ENCODE results near the gene TMEM201. TPM values are rescaled to one million over a fixed set of nuclear protein-coding genes. Genes with fewer than 3 reads are reported as not detected.
"Not testable (repeated sequence)": the region's sequence is repeated elsewhere in the genome, so short reads cannot be mapped to it uniquely, and the experiment has no call there.

TMEM201 gene
- total and polyA plus RNA-seq, 9 of the 15 experiments (the other 6 are each of a cell fraction or from before 2014, with no cell fraction given): 0.42 to 51.3 (median 7.4) TPM

DNA sequence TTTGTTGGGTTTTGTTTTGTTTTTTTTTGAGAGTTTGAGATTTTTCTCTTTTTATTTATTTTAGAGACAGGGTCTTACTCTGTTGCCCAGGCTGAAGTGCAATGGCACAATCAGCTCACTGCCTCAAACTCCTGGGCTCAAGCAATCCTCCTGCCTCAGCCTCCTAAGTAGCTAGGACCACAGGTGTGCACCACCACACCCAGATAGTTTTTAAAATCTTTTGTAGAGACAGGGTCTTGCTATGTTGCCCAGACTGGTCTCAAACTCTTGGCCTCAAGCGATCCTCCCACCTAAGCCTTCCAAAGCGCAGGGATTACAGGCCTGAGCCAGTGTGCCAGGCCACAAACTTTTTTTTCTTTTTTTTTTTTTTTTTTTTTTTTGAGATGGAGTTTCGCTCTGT is 36.3 kb downstream of the TMEM201 start:
- TF ChIP-seq ZNF121 (CRISPR knock-in tag; conservative IDR thresholded peaks at IDR 0.05) (peak; percentile 88), BCOR (IDR thresholded peaks at IDR 0.05) (peak; percentile 28; the same call in 1 of the 2 replicates)
- H3K79me2 ChIP-seq (ENCODE audit: control insufficient read depth, insufficient read depth, low read length); ATAC-seq; BruUV-seq (replicated peaks); H3K4me3 ChIP-seq; H3K9ac ChIP-seq (ENCODE audit: insufficient read depth in 1 of 2, low read depth in 2 of 2, low read length in 2 of 2); H3K27ac ChIP-seq (ENCODE audit: extremely low read depth, low read depth, low read length); H3K9me1 ChIP-seq (ENCODE audit: control insufficient read depth, insufficient read depth, low read length); H3K36me3 ChIP-seq (ENCODE audit: control insufficient read depth, insufficient read depth, low read length); H4K20me1 ChIP-seq (replicated peaks; ENCODE audit: control insufficient read depth, insufficient read depth, low read length); H2AFZ ChIP-seq (ENCODE audit: low read depth, low read length); DNase-seq (ENCODE audit: extremely low read depth in 1 of 4, low spot score in 3 of 4); FAIRE-seq; H3K4me2 ChIP-seq (ENCODE audit: insufficient read depth, low read length); H3K9me3 ChIP-seq (replicated peaks; ENCODE audit: control insufficient read depth, insufficient read depth, low read depth, low read length); CTCF ChIA-PET (ENCODE audit: low intra/inter-chr PET ratio): not testable (repeated sequence)
- WGBS (ENCODE audit: insufficient coverage, low coverage, missing lambda C conversion rate): 50% methylated on average over 2 of the region's 3 CpGs
- intact Hi-C loops (cut with micrococcal nuclease) (loop anchor here (5.0 kb wide), 1 partner anchor 62 kb away; no protein-coding TSS in a partner anchor), in situ Hi-C loops (cut with MboI) (loop anchor here (5.0 kb wide), 1 partner anchor 242 kb away; no protein-coding TSS in a partner anchor)
- H3K27me3 ChIP-seq (ENCODE audit: control insufficient read depth in 2 of 2, insufficient read depth in 2 of 2, low read length in 2 of 2): peaks cover under 1 to 15% of the 10 kb centered on the region in 2 experiments; a peak in 4 of 5 replicates
- peaks cover 16 to 36% of the 10 kb centered on the region in 2 experiments; a peak in 4 of 5 replicates for H3K4me1 ChIP-seq (replicated peaks in 1 of 2; ENCODE audit: control insufficient read depth in 2 of 2, insufficient read depth in 2 of 2, low read length in 2 of 2)
- POLR2A ChIA-PET: interaction anchor here (1.1 kb wide), 1 partner anchor 20 kb away, joined by 3 read pairs; no protein-coding TSS in a partner anchor

DNA sequence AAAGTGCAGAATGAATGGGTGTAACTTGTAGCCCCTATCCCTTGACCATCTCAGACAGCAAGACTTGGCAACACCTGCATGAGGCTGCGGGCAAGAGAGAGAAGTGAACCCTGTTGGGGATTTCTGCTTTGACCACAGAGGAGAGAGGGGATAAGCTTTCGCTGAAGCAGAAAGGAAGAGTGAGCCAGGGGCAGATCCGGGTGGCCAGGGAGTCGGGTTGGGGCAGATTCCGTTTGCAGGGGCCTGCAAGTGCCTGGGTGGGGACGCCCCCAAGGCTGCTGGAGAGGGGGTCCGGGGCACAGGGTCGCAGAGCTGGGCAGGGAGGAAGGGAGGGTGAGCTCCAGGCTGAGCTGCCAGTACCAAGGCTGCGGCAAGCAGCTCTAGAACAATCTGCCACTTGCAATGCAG is 37.5 kb downstream of the TMEM201 start:
- Histone ChIP-seq H3K27me3 (ENCODE audit: control insufficient read depth in 2 of 2, insufficient read depth in 2 of 2, low read length in 2 of 2) (peaks cover 0 to 9% of the 10 kb centered on the region in 2 experiments; a peak in 3 of 5 replicates), H3K36me3 (ENCODE audit: control insufficient read depth, insufficient read depth, low read length) (no peaks in the 10 kb centered on the region), H3K79me2 (ENCODE audit: control insufficient read depth, insufficient read depth, low read length) (no peaks in the 10 kb centered on the region), H4K20me1 (replicated peaks; ENCODE audit: control insufficient read depth, insufficient read depth, low read length) (no peaks in the 10 kb centered on the region), H3K9me3 (replicated peaks; ENCODE audit: control insufficient read depth, insufficient read depth, low read depth, low read length) (no peaks in the 10 kb centered on the region), H3K4me2 (ENCODE audit: insufficient read depth, low read length) (peak overlapping the region; percentile 78; the same call in 1 of the 2 replicates), H3K4me1 (replicated peaks in 1 of 2; ENCODE audit: control insufficient read depth in 2 of 2, insufficient read depth in 2 of 2, low read length in 2 of 2) (peaks cover 17 to 38% of the 10 kb centered on the region in 2 experiments; a peak in 4 of 5 replicates), H3K9ac (ENCODE audit: insufficient read depth in 1 of 2, low read depth in 2 of 2, low read length in 2 of 2) (peak overlapping the region in 1 of 2 experiments; percentile 88; a peak in 2 of 4 replicates), H3K4me3 (peak overlapping the region; percentile 33; the same call in 1 of the 2 replicates), H2AFZ (ENCODE audit: low read depth, low read length) (peak overlapping the region; percentile 88), H3K9me1 (ENCODE audit: control insufficient read depth, insufficient read depth, low read length) (no peaks in the 10 kb centered on the region), H3K27ac (ENCODE audit: extremely low read depth, low read depth, low read length) (no peak overlapping the region)
- BruUV-seq (replicated peaks): no TSS peak
- ATAC-seq: no peak
- intact Hi-C loops (cut with micrococcal nuclease): loop anchor here (5.0 kb wide), 1 partner anchor 61 kb away; no protein-coding TSS in a partner anchor
- POLR2A ChIA-PET: no interaction called here
- DNase-seq (ENCODE audit: extremely low read depth in 1 of 4, low spot score in 3 of 4): no peak
- TF ChIP-seq TEAD4 (IDR thresholded peaks at IDR 0.05; ENCODE audit: low read length) (no peak), TEAD4 (CRISPR knock-in tag; IDR thresholded peaks at IDR 0.05; ENCODE audit: borderline replicate concordance) (0 out of 2 replicates have a peak, but pooled peaks have one; percentile 48), CEBPG (CRISPR knock-in tag; IDR thresholded peaks at IDR 0.05) (0 out of 2 replicates have a peak, but pooled peaks have one; percentile 10), CEBPG (tag; conservative IDR thresholded peaks at IDR 0.05 in 1 of 2, IDR thresholded peaks at IDR 0.05 in 1 of 2) (no peak), ILF3 (IDR thresholded peaks at IDR 0.05; ENCODE audit: borderline replicate concordance) (no peak), SAP30 (IDR thresholded peaks at IDR 0.05; ENCODE audit: borderline replicate concordance, insufficient read depth, low read depth, low read length, poor library complexity, severe bottlenecking) (no peak), CBFB (CRISPR knock-in tag; IDR thresholded peaks at IDR 0.05) (0 out of 2 replicates have a peak, but pooled peaks have one; percentile 56), HNRNPUL1 (IDR thresholded peaks at IDR 0.05; ENCODE audit: low read length) (no peak)
- in situ Hi-C loops (cut with MboI): loop anchor here (5.0 kb wide), 1 partner anchor 241 kb away; no protein-coding TSS in a partner anchor
- FAIRE-seq: no peak
- CTCF ChIA-PET (ENCODE audit: low intra/inter-chr PET ratio): interaction anchor here (0.6 to 3.6 kb wide), 12 partner anchors 15 to 801 kb away, joined by 3 to 66 read pairs (median 5); no protein-coding TSS in a partner anchor
- 7% methylated on average over 9 of the region's 9 CpGs for WGBS (ENCODE audit: insufficient coverage, low coverage, missing lambda C conversion rate)

Data from K562 (cell line).